GOT3 (cell line): ENCODE measurements around the gene S1PR5.
"Not testable (repeated sequence)": the region's sequence is repeated elsewhere in the genome, so short reads cannot be mapped to it uniquely, and the experiment has no call there.

Experiments
- DNase-seq: peaks from one replicate; lab custom pipeline; 2025; ENCODE audit warnings: mixed read lengths; lab: John Stamatoyannopoulos, UW

S1PR5 gene

GRCh38 chr19:10544242-10544752 is 27.1 kb upstream of the S1PR5 start:
- DNase-seq = no peak

GRCh38 chr19:10543420-10544241 is 26.4 kb upstream of the S1PR5 start, which contains the start of gene ATG4D:
TSS of gene ATG4D (plus strand) at chr19:10543904. CDS start at chr19:10544091, 187 bp downstream.
- peak; percentile 48 for DNase-seq

GRCh38 chr19:10543059-10543419 is 25.8 kb upstream of the S1PR5 start:
- no peak for DNase-seq

- not testable (repeated sequence) for DNase-seq
Measured at GRCh38 chr19:10539016-10539415, 21.8 kb upstream of the S1PR5 start.

- no peak for DNase-seq
Measured at GRCh38 chr19:10538204-10538983, 21.1 kb upstream of the S1PR5 start.

GRCh38 chr19:10537668-10538067 is 20.4 kb upstream of the S1PR5 start:
- no peak for DNase-seq

GRCh38 chr19:10535613-10536012 is 18.4 kb upstream of the S1PR5 start:
- no peak for DNase-seq

GRCh38 chr19:10533646-10534386 is 16.6 kb upstream of the S1PR5 start:
- no peak for DNase-seq

- no peak for DNase-seq
Measured at GRCh38 chr19:10532457-10532856, 15.2 kb upstream of the S1PR5 start.

- not testable (repeated sequence) for DNase-seq
Measured at GRCh38 chr19:10526887-10527286, 9.6 kb upstream of the S1PR5 start.

GRCh38 chr19:10525636-10526035 is 8.4 kb upstream of the S1PR5 start:
- no peak for DNase-seq

GRCh38 chr19:10523135-10523636 is 5.9 kb upstream of the S1PR5 start:
- DNase-seq = no peak

GRCh38 chr19:10521461-10522171 is 4.4 kb upstream of the S1PR5 start:
- DNase-seq = no peak

- DNase-seq = no peak
Measured at GRCh38 chr19:10520652-10521318, 3.5 kb upstream of the S1PR5 start.

GRCh38 chr19:10519421-10519820 is 2.2 kb upstream of the S1PR5 start:
- no peak for DNase-seq

- no peak for DNase-seq
Measured at GRCh38 chr19:10518444-10519361, 1.5 kb upstream of the S1PR5 start.

- DNase-seq = no peak
Measured at GRCh38 chr19:10517760-10518443, 655 bp upstream of the S1PR5 start.

GRCh38 chr19:10516671-10517286 is 468 bp downstream of the S1PR5 start:
- no peak for DNase-seq

- no peak for DNase-seq
Measured at GRCh38 chr19:10516064-10516385, 1.2 kb downstream of the S1PR5 start.
